HEK293 (cell line): Measurements from ENCODE around the gene LIN54.
"Not testable (repeated sequence)": the region's sequence is repeated elsewhere in the genome, so short reads cannot be mapped to it uniquely, and the experiment has no call there.

Experiments used
- CTCF ChIA-PET: fragments of 350-600 bp; formaldehyde crosslinking; extraction: SDS; loops from one replicate; lab custom pipeline; 2021; ENCODE audit warnings: antibody characterized with exemption; lab: Yijun Ruan, JAX
- POLR2A ChIA-PET: fragments of 300-600 bp; formaldehyde crosslinking; extraction: SDS; loops from one replicate; lab custom pipeline; 2020; ENCODE audit warnings: antibody characterized with exemption, inconsistent platforms; lab: Yijun Ruan, JAX
- H3K27ac ChIP-seq: fragments of 200-500 bp; sonication (Bioruptor generic); 2 replicates; pipeline ENCODE4 v1.5.1; 2014; ENCODE audit warnings: low read depth, low read length, control low read depth, inconsistent platforms; ENCODE audit errors: extremely low read depth
- H3K36me3 ChIP-seq, 2 experiments: fragments of 200-500 bp in 1 of 2; sonication (Bioruptor generic) in 1 of 2; 1 replicate in 1 of 2; 2 replicates in 1 of 2; pipeline ENCODE4 v1.5.1; 2014 to 2017; ENCODE audit warnings: inconsistent platforms in 2 of 2, low read length in 2 of 2; ENCODE audit not compliant: control insufficient read depth in 2 of 2, insufficient read depth in 1 of 2
- H3K4me1 ChIP-seq: fragments of 200-500 bp; sonication (Bioruptor generic); 2 replicates; pipeline ENCODE4 v1.5.1; 2014; ENCODE audit warnings: mild to moderate bottlenecking, low read length, inconsistent platforms; ENCODE audit not compliant: control insufficient read depth, insufficient read depth
- H3K4me3 ChIP-seq: 2 replicates; pipeline ENCODE4 v1.5.1; 2011; ENCODE audit warnings: low read depth, mild to moderate bottlenecking, control low read depth, low read length, moderate library complexity
- H3K9me3 ChIP-seq: fragments of 200-500 bp; sonication (Bioruptor generic); 2 replicates; pipeline ENCODE4 v1.5.1; 2014; ENCODE audit warnings: low read depth, low read length, inconsistent platforms; ENCODE audit not compliant: control insufficient read depth, insufficient read depth
- HOXD13 ChIP-seq: sonication (generic); formaldehyde crosslinking; IDR thresholded peaks from 2 replicates; pipeline ENCODE4 v1.8.0; 2022; ENCODE audit warnings: missing genetic modification reagents, borderline replicate concordance
- KLF9 ChIP-seq: fragments of 450-650 bp; formaldehyde crosslinking; IDR thresholded peaks from 2 replicates; pipeline ENCODE4 v1.5.1; 2016; ENCODE audit warnings: missing biosample characterization, missing genetic modification characterization, low read depth
- OSR2 ChIP-seq: fragments of 450-650 bp; formaldehyde crosslinking; IDR thresholded peaks from 2 replicates; pipeline ENCODE4 v1.5.1; 2016; ENCODE audit warnings: missing biosample characterization, missing genetic modification characterization
- ZBTB17 ChIP-seq: fragments of 450-650 bp; formaldehyde crosslinking; IDR thresholded peaks from 2 replicates; pipeline ENCODE4 v1.5.1; 2016; ENCODE audit warnings: missing biosample characterization, missing genetic modification characterization
- ZBTB7A ChIP-seq: fragments of 450-650 bp; formaldehyde crosslinking; IDR thresholded peaks from 2 replicates; pipeline ENCODE4 v1.5.1; 2016; ENCODE audit warnings: low read depth, missing biosample characterization, missing genetic modification characterization
- ZFP3 ChIP-seq: fragments of 450-650 bp; formaldehyde crosslinking; IDR thresholded peaks from 2 replicates; pipeline ENCODE4 v1.5.1; 2016; ENCODE audit warnings: low read depth, missing biosample characterization, missing genetic modification characterization
- ZNF146 ChIP-seq: fragments of 450-650 bp; formaldehyde crosslinking; IDR thresholded peaks from 2 replicates; pipeline ENCODE4 v1.5.1; 2016; ENCODE audit warnings: missing biosample characterization, missing genetic modification characterization
- ZNF16 ChIP-seq: fragments of 450-650 bp; formaldehyde crosslinking; IDR thresholded peaks from 2 replicates; pipeline ENCODE4 v1.5.1; 2016; ENCODE audit warnings: low read depth, missing biosample characterization, missing genetic modification characterization
- ZNF2 ChIP-seq: fragments of 450-650 bp; formaldehyde crosslinking; IDR thresholded peaks from 2 replicates; pipeline ENCODE4 v1.5.1; 2016; ENCODE audit warnings: missing biosample characterization, missing genetic modification characterization
- ZNF266 ChIP-seq: fragments of 450-650 bp; formaldehyde crosslinking; IDR thresholded peaks from 2 replicates; pipeline ENCODE4 v1.5.1; 2016; ENCODE audit warnings: missing biosample characterization, missing genetic modification characterization, low read depth
- ZNF426 ChIP-seq: fragments of 450-650 bp; formaldehyde crosslinking; IDR thresholded peaks from 2 replicates; pipeline ENCODE4 v1.5.1; 2017; ENCODE audit warnings: missing biosample characterization, missing genetic modification characterization, mild to moderate bottlenecking, inconsistent platforms, moderate library complexity
- ZNF521 ChIP-seq: fragments of 450-650 bp; formaldehyde crosslinking; IDR thresholded peaks from 2 replicates; pipeline ENCODE4 v1.5.1; 2017; ENCODE audit warnings: missing biosample characterization, mild to moderate bottlenecking, missing genetic modification characterization
- ZNF558 ChIP-seq: fragments of 450-650 bp; formaldehyde crosslinking; IDR thresholded peaks from 2 replicates; pipeline ENCODE4 v1.5.1; 2016; ENCODE audit warnings: missing biosample characterization, missing genetic modification characterization
- ZNF600 ChIP-seq: fragments of 450-650 bp; formaldehyde crosslinking; IDR thresholded peaks from 2 replicates; pipeline ENCODE4 v1.5.1; 2016; ENCODE audit warnings: missing biosample characterization, missing genetic modification characterization
- ZNF626 ChIP-seq: fragments of 450-650 bp; sonication (Bioruptor Pico); formaldehyde crosslinking; IDR thresholded peaks from 2 replicates; pipeline ENCODE4 v1.5.1; 2018; ENCODE audit warnings: missing biosample characterization, missing genetic modification characterization, inconsistent platforms
- ZNF660 ChIP-seq: fragments of 450-650 bp; IDR thresholded peaks from 2 replicates; pipeline ENCODE4 v1.5.1; 2018; ENCODE audit warnings: missing biosample characterization, mild to moderate bottlenecking, missing genetic modification characterization
- ZNF768 ChIP-seq: fragments of 450-650 bp; formaldehyde crosslinking; IDR thresholded peaks from 2 replicates; pipeline ENCODE4 v1.5.1; 2018; ENCODE audit warnings: missing biosample characterization, mild to moderate bottlenecking, missing genetic modification characterization
- ZNF785 ChIP-seq: fragments of 450-650 bp; formaldehyde crosslinking; IDR thresholded peaks from 2 replicates; pipeline ENCODE4 v1.5.1; 2016; ENCODE audit warnings: missing biosample characterization, missing genetic modification characterization
- ZNF837 ChIP-seq: fragments of 450-650 bp; formaldehyde crosslinking; IDR thresholded peaks from 2 replicates; pipeline ENCODE4 v1.5.1; 2016; ENCODE audit warnings: missing biosample characterization, missing genetic modification characterization
- ZXDB ChIP-seq: fragments of 450-650 bp; formaldehyde crosslinking; IDR thresholded peaks from 2 replicates; pipeline ENCODE4 v1.5.1; 2016; ENCODE audit warnings: missing biosample characterization, missing genetic modification characterization
- TF ChIP-seq, protein P1 (sequence below): fragments of 450-650 bp; formaldehyde crosslinking; conservative IDR thresholded peaks from 2 replicates; pipeline ENCODE4 v1.5.1; 2016; ENCODE audit warnings: low read depth, missing biosample characterization, missing genetic modification characterization
- TF ChIP-seq, protein P2 (sequence below): fragments of 450-650 bp; formaldehyde crosslinking; IDR thresholded peaks from 2 replicates; pipeline ENCODE4 v1.5.1; 2016; ENCODE audit warnings: missing biosample characterization, missing genetic modification characterization

The LIN54 gene

DNA sequence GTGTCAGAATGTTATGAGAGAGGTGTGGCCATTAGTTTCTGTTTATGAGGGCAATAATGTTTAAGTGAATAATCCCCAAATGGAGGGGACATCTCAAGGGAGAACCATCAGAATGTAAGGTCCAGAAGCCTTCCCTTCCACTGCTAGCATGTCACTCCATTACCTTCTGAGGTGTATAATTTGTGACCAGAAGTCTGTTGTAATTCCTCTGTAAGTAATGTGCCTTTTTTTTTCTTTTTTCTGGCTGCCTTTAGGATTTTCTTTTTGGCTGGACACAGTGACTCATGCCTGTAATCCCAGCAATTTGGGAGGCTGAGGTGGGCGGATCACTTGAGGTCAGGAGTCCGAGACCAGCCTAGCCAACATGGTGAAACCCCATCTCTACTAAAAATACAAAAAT is 13.6 kb upstream of the LIN54 start:
- POLR2A ChIA-PET, result no interaction called here
- Histone ChIP-seq H3K9me3 (no peaks in the 10 kb centered on the region), H3K4me3 (no peak overlapping the region), H3K27ac (no peak overlapping the region), H3K4me1 (no peaks in the 10 kb centered on the region), H3K36me3 (no peaks in the 10 kb centered on the region)
- no peak for TF ChIP-seq ZFP3 (tag by site-specific recombination)
- no peak for TF ChIP-seq HOXD13
- TF ChIP-seq ZNF837 (tag by site-specific recombination), result no peak
- TF ChIP-seq ZNF768 (tag by site-specific recombination), result no peak
- TF ChIP-seq ZNF785 (tag by site-specific recombination), result no peak
- TF ChIP-seq OSR2, result no peak
- TF ChIP-seq ZXDB (tag by site-specific recombination), result no peak
- no peak for TF ChIP-seq ZNF600 (tag by site-specific recombination)
- TF ChIP-seq, protein P1, sequence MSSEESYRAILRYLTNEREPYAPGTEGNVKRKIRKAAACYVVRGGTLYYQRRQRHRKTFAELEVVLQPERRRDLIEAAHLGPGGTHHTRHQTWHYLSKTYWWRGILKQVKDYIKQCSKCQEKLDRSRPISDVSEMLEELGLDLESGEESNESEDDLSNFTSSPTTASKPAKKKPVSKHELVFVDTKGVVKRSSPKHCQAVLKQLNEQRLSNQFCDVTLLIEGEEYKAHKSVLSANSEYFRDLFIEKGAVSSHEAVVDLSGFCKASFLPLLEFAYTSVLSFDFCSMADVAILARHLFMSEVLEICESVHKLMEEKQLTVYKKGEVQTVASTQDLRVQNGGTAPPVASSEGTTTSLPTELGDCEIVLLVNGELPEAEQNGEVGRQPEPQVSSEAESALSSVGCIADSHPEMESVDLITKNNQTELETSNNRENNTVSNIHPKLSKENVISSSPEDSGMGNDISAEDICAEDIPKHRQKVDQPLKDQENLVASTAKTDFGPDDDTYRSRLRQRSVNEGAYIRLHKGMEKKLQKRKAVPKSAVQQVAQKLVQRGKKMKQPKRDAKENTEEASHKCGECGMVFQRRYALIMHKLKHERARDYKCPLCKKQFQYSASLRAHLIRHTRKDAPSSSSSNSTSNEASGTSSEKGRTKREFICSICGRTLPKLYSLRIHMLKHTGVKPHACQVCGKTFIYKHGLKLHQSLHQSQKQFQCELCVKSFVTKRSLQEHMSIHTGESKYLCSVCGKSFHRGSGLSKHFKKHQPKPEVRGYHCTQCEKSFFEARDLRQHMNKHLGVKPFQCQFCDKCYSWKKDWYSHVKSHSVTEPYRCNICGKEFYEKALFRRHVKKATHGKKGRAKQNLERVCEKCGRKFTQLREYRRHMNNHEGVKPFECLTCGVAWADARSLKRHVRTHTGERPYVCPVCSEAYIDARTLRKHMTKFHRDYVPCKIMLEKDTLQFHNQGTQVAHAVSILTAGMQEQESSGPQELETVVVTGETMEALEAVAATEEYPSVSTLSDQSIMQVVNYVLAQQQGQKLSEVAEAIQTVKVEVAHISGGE (tag by site-specific recombination), result no peak
- TF ChIP-seq ZNF426 (tag by site-specific recombination), result no peak
- no peak for TF ChIP-seq ZNF16 (tag by site-specific recombination)
- no peak for TF ChIP-seq ZNF521 (tag by site-specific recombination)
- CTCF ChIA-PET, result no interaction called here

DNA sequence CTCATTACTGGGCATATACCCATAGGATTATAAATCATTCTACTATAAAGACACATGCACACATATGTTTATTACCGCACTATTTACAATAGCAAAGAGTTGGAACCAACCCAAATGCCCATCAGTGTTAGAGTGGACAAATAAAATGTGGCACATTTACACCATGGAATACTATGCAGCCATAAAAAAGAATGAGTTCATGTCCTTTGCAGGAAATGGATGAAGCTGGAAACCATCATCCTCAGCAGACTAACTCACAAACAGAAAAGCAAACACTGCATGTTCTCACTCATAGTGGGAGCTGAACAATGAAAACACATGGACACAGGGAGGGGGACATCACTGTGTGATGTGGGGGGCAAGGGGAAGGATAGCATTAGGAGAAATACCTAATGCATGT is 13.0 kb upstream of the LIN54 start:
- TF ChIP-seq, protein P2, sequence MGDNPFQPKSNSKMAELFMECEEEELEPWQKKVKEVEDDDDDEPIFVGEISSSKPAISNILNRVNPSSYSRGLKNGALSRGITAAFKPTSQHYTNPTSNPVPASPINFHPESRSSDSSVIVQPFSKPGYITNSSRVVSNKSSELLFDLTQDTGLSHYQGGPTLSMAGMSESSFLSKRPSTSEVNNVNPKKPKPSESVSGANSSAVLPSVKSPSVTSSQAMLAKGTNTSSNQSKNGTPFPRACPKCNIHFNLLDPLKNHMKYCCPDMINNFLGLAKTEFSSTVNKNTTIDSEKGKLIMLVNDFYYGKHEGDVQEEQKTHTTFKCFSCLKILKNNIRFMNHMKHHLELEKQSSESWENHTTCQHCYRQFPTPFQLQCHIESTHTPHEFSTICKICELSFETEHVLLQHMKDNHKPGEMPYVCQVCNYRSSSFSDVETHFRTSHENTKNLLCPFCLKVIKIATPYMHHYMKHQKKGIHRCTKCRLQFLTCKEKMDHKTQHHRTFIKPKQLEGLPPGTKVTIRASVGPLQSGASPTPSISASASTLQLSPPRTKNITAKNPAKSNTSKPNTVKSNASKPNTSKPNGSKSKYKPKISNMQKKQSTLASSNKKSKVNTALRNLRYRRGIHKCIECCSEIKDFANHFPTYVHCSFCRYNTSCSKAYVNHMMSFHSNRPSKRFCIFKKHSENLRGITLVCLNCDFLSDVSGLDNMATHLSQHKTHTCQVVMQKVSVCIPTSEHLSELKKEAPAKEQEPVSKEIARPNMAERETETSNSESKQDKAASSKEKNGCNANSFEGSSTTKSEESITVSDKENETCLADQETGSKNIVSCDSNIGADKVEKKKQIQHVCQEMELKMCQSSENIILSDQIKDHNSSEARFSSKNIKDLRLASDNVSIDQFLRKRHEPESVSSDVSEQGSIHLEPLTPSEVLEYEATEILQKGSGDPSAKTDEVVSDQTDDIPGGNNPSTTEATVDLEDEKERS (tag by site-specific recombination), result 0 out of 2 replicates have a peak, but pooled peaks have one; percentile 23
- TF ChIP-seq ZNF146 (tag by site-specific recombination), result peak; percentile 76
- TF ChIP-seq, all 188 proteins: peak for 2; not testable (repeated sequence) for 186
- H3K36me3 ChIP-seq, H3K4me3 ChIP-seq, H3K9me3 ChIP-seq, H3K27ac ChIP-seq, CTCF ChIA-PET, H3K4me1 ChIP-seq, POLR2A ChIA-PET: not testable (repeated sequence)

DNA sequence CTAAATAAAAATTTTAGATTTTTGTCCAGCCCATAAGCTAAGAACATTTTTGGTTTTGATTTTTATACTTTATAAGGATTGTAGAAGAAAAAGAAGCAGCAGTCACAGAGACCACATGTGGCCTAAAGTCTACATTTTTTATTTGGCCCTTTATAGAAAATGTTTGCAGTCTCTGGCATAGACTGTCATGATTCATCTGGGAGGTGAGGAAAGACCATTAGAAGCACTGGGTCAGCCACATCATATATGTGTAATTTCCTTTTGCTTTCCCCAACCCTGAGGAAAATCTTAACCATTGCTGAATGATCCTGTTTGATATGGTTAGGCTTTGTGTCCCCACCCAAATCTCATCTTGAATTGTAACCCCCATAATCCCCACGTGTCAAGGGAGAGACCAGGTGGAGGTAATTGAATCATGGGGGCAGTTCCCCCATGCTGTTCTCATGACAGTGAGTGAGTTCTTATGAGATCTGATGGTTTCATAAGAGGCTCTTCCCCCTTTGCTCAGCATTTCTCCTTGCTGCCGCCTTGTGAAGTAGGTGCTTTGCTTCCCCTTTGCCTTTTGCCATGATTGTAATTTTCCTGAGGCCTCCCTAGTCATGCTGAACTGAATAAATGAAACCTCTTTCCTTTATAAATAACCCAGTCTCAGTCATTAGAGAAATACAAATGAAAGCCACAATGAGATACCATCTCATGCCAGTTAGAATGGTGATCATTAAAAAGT is 12.3 kb upstream of the LIN54 start:
- CTCF ChIA-PET, result no interaction called here
- H3K36me3 ChIP-seq, result no peaks in the 10 kb centered on the region
- no peak for TF ChIP-seq ZNF558
- no peak for TF ChIP-seq ZNF660 (tag by site-specific recombination)
- TF ChIP-seq ZBTB17 (tag by site-specific recombination), result no peak
- no peak for TF ChIP-seq KLF9
- TF ChIP-seq ZBTB7A, result no peak
- no peak for TF ChIP-seq ZNF626 (tag by site-specific recombination)
- no peak for TF ChIP-seq ZNF266 (tag by site-specific recombination)
- TF ChIP-seq OSR2, result no peak
- TF ChIP-seq ZFP3 (tag by site-specific recombination), result no peak
- no peak for TF ChIP-seq ZNF2 (tag by site-specific recombination)
- no peak for TF ChIP-seq ZNF837 (tag by site-specific recombination)
- TF ChIP-seq, all 188 proteins: peak for 0
- Histone ChIP-seq H3K27ac (no peak overlapping the region), H3K4me3 (no peak overlapping the region), H3K4me1 (no peaks in the 10 kb centered on the region), H3K9me3 (no peaks in the 10 kb centered on the region)
- POLR2A ChIA-PET, result no interaction called here
